ENCODE measurements around the gene TDRD15.

DNA sequence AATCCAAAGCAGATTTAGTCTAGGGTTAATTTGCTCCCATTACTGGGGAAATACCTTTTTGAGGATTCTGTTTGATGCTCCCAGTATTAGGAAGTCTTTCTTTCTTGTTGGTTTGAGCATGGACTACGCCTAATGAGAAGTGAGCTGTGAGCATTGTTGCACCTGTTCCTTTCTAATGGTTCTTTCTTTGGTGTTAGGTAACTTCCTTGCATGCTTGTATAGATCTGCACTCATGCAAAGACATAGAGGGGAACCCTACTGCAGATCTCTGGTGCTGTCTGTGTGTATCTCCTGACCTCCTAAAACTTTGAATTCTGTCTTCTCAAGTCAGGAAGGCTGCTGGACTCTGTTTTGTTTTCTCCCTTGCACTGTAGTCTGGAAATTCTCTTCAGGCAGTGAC lies 12.8 kb upstream of the TDRD15 start:
- TF ChIP-seq, protein P1, sequence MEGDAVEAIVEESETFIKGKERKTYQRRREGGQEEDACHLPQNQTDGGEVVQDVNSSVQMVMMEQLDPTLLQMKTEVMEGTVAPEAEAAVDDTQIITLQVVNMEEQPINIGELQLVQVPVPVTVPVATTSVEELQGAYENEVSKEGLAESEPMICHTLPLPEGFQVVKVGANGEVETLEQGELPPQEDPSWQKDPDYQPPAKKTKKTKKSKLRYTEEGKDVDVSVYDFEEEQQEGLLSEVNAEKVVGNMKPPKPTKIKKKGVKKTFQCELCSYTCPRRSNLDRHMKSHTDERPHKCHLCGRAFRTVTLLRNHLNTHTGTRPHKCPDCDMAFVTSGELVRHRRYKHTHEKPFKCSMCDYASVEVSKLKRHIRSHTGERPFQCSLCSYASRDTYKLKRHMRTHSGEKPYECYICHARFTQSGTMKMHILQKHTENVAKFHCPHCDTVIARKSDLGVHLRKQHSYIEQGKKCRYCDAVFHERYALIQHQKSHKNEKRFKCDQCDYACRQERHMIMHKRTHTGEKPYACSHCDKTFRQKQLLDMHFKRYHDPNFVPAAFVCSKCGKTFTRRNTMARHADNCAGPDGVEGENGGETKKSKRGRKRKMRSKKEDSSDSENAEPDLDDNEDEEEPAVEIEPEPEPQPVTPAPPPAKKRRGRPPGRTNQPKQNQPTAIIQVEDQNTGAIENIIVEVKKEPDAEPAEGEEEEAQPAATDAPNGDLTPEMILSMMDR (conservative IDR thresholded peaks at IDR 0.05; ENCODE audit: low read depth in 2 of 2): no peak
- no peak for TF ChIP-seq ZNF331 (CRISPR knock-in tag; IDR thresholded peaks at IDR 0.05; ENCODE audit: low read depth)
- no peak for TF ChIP-seq JUNB (IDR thresholded peaks at IDR 0.05; ENCODE audit: unreplicated experiment)
- TF ChIP-seq EZH2 (IDR thresholded peaks at IDR 0.05; ENCODE audit: low read depth, unreplicated experiment): no peak
- no peak for TF ChIP-seq POLR2AphosphoS5 (IDR thresholded peaks at IDR 0.05; ENCODE audit: low read depth)
- TF ChIP-seq NANOG (IDR thresholded peaks at IDR 0.05; ENCODE audit: borderline replicate concordance): no peak
- TF ChIP-seq EZH2phosphoT487 (IDR thresholded peaks at IDR 0.05; ENCODE audit: unreplicated experiment): no peak
- TF ChIP-seq, protein P2, sequence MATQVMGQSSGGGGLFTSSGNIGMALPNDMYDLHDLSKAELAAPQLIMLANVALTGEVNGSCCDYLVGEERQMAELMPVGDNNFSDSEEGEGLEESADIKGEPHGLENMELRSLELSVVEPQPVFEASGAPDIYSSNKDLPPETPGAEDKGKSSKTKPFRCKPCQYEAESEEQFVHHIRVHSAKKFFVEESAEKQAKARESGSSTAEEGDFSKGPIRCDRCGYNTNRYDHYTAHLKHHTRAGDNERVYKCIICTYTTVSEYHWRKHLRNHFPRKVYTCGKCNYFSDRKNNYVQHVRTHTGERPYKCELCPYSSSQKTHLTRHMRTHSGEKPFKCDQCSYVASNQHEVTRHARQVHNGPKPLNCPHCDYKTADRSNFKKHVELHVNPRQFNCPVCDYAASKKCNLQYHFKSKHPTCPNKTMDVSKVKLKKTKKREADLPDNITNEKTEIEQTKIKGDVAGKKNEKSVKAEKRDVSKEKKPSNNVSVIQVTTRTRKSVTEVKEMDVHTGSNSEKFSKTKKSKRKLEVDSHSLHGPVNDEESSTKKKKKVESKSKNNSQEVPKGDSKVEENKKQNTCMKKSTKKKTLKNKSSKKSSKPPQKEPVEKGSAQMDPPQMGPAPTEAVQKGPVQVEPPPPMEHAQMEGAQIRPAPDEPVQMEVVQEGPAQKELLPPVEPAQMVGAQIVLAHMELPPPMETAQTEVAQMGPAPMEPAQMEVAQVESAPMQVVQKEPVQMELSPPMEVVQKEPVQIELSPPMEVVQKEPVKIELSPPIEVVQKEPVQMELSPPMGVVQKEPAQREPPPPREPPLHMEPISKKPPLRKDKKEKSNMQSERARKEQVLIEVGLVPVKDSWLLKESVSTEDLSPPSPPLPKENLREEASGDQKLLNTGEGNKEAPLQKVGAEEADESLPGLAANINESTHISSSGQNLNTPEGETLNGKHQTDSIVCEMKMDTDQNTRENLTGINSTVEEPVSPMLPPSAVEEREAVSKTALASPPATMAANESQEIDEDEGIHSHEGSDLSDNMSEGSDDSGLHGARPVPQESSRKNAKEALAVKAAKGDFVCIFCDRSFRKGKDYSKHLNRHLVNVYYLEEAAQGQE (IDR thresholded peaks at IDR 0.05; ENCODE audit: unreplicated experiment): no peak
- TF ChIP-seq ZNF114 (CRISPR knock-in tag; IDR thresholded peaks at IDR 0.05): no peak
- no peak for TF ChIP-seq CREB1 (CRISPR knock-in tag; IDR thresholded peaks at IDR 0.05; ENCODE audit: low read depth)
- no peak for TF ChIP-seq STAT1 (IDR thresholded peaks at IDR 0.05; ENCODE audit: unreplicated experiment)
- TF ChIP-seq, protein P3, sequence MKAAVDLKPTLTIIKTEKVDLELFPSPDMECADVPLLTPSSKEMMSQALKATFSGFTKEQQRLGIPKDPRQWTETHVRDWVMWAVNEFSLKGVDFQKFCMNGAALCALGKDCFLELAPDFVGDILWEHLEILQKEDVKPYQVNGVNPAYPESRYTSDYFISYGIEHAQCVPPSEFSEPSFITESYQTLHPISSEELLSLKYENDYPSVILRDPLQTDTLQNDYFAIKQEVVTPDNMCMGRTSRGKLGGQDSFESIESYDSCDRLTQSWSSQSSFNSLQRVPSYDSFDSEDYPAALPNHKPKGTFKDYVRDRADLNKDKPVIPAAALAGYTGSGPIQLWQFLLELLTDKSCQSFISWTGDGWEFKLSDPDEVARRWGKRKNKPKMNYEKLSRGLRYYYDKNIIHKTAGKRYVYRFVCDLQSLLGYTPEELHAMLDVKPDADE (IDR thresholded peaks at IDR 0.05): no peak
